Lower leg skin (tissue), 3 donors: ENCODE measurements around the gene TBC1D19.

ENCODE experiments used
- POLR2A ChIP-seq, 2 donors: fragments of 450-650 bp; IDR thresholded peaks; one replicate each; pipeline ENCODE4 v1.6.1; 2016 to 2017; ENCODE audit warnings: antibody characterized with exemption in 2 of 2, mild to moderate bottlenecking in 1 of 2, moderate library complexity in 1 of 2
- TF ChIP-seq, protein P1 (sequence below), 3 donors: fragments of 450-650 bp; IDR thresholded peaks; one replicate each; pipeline ENCODE4 v1.5.1; 2016; ENCODE audit warnings: antibody characterized with exemption in 3 of 3, mild to moderate bottlenecking in 3 of 3, moderate library complexity in 2 of 3

DNA sequence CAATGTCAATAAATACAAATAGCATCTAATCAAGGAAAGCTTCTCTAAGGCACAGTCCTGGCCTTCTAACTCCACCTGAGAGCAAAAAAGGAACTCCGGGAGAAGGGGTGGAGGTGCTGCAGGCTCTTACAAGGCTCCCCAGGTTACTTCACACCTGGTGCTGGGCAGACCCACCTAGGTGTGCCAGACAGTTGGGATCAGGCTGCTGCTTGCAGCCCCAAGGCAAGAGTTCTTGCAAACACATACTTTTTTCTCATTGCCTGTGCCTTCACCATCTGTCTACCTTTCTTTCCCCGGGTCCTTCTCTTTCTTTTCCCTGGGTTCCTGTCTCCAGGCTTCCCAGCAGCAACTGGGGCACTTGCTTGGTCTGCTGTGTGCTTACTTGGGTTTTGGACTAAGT lies 195.3 kb downstream of the TBC1D19 start:
- TF ChIP-seq, protein P1, sequence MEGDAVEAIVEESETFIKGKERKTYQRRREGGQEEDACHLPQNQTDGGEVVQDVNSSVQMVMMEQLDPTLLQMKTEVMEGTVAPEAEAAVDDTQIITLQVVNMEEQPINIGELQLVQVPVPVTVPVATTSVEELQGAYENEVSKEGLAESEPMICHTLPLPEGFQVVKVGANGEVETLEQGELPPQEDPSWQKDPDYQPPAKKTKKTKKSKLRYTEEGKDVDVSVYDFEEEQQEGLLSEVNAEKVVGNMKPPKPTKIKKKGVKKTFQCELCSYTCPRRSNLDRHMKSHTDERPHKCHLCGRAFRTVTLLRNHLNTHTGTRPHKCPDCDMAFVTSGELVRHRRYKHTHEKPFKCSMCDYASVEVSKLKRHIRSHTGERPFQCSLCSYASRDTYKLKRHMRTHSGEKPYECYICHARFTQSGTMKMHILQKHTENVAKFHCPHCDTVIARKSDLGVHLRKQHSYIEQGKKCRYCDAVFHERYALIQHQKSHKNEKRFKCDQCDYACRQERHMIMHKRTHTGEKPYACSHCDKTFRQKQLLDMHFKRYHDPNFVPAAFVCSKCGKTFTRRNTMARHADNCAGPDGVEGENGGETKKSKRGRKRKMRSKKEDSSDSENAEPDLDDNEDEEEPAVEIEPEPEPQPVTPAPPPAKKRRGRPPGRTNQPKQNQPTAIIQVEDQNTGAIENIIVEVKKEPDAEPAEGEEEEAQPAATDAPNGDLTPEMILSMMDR (IDR thresholded peaks at IDR 0.05): no peak
- no peak for TF ChIP-seq POLR2A (IDR thresholded peaks at IDR 0.05)
